ENCODE measurements around the gene CHID1. TPM values are rescaled to one million over a fixed set of nuclear protein-coding genes. Genes with fewer than 3 reads are reported as not detected.
A peak's percentile ranks its signal among the peaks of the same experiment; 100 is the strongest.

CHID1 gene
- total and polyA plus RNA-seq, 9 of the 15 experiments (the other 6 are each of a cell fraction or from before 2014, with no cell fraction given), result 15.1 to 108 (median 39.8) TPM

- TF ChIP-seq ZNF445 (CRISPR knock-in tag; IDR thresholded peaks at IDR 0.05; ENCODE audit: low read depth) (no peak), MYNN (IDR thresholded peaks at IDR 0.05) (no peak), MYNN (CRISPR knock-in tag; IDR thresholded peaks at IDR 0.05) (no peak), CEBPB (tag; IDR thresholded peaks at IDR 0.05) (no peak), ZC3H11A (IDR thresholded peaks at IDR 0.05; ENCODE audit: low read depth, low read length) (no peak), NBN (IDR thresholded peaks at IDR 0.05; ENCODE audit: low read depth) (no peak), ZNF121 (CRISPR knock-in tag; conservative IDR thresholded peaks at IDR 0.05) (no peak), KAT2B (IDR thresholded peaks at IDR 0.05; ENCODE audit: low read depth, low read length) (no peak), USF1 (CRISPR knock-in tag; IDR thresholded peaks at IDR 0.05) (no peak), MXI1 (IDR thresholded peaks at IDR 0.05; ENCODE audit: low read depth, low read length) (no peak), STAT5A (IDR thresholded peaks at IDR 0.05; ENCODE audit: borderline replicate concordance, low read length) (no peak), STAT5B (CRISPR knock-in tag; IDR thresholded peaks at IDR 0.05) (no peak), HNRNPK (IDR thresholded peaks at IDR 0.05; ENCODE audit: low read depth, low read length, poor library complexity, severe bottlenecking) (no peak), TAF15 (IDR thresholded peaks at IDR 0.05; ENCODE audit: low read depth, low read length) (no peak), SP1 (CRISPR knock-in tag; IDR thresholded peaks at IDR 0.05) (no peak), ZNF766 (CRISPR knock-in tag; conservative IDR thresholded peaks at IDR 0.05) (no peak; the same call in 1 of the 2 replicates), TAF1 (IDR thresholded peaks at IDR 0.05; ENCODE audit: control insufficient read depth, extremely low read depth, insufficient read depth, low read length, severe bottlenecking) (peak; percentile 32), CBFA2T3 (IDR thresholded peaks at IDR 0.05) (no peak), CBX8 (IDR thresholded peaks at IDR 0.05; ENCODE audit: borderline replicate concordance, extremely low read depth, low read depth, low read length, poor library complexity, severe bottlenecking) (no peak), FOXP4 (CRISPR knock-in tag; IDR thresholded peaks at IDR 0.05; ENCODE audit: borderline replicate concordance) (no peak), FOXK1 (CRISPR knock-in tag; IDR thresholded peaks at IDR 0.05; ENCODE audit: borderline replicate concordance) (no peak), ZNF518B (CRISPR knock-in tag; IDR thresholded peaks at IDR 0.05) (no peak)
These were observed 650 bp upstream of the CHID1 start (continued) for GRCh38 chr11:911031-911889.
